Kidney (tissue), 14 donors: ENCODE results near the gene MAGED1. TPM values are rescaled to one million over a fixed set of nuclear protein-coding genes. Genes with fewer than 3 reads are reported as not detected.

ENCODE experiments used
- DNase-seq, 5 donors: peaks; one replicate each; pipeline ENCODE4 v3.0.0-alpha.2; 2013 to 2020
- FAIRE-seq: peaks from 2 replicates; lab custom pipeline; 2012; peaks lifted over from hg19 to GRCh38; lab: Jason Lieb, UNC
- H3K27ac ChIP-seq, 2 donors: one replicate each; pipeline ENCODE4 v1.7.0; 2013; ENCODE audit warnings: low read depth in 2 of 2, low read length in 2 of 2, inconsistent platforms in 1 of 2
- H3K27me3 ChIP-seq: one replicate; pipeline ENCODE4 v1.7.1; 2013; ENCODE audit warnings: low read length, inconsistent platforms; ENCODE audit not compliant: control insufficient read depth, insufficient read depth
- H3K36me3 ChIP-seq, 3 donors: one replicate each; pipeline versions ENCODE4 v1.7.0 to v1.7.1; 2013; ENCODE audit warnings: low read length in 3 of 3, control low read depth in 1 of 3, inconsistent platforms in 1 of 3; ENCODE audit not compliant: insufficient read depth in 3 of 3, control insufficient read depth in 2 of 3
- H3K4me1 ChIP-seq, 3 donors: one replicate each; pipeline versions ENCODE4 v1.7.0 to v1.7.1; 2013; ENCODE audit warnings: low read length in 3 of 3, inconsistent platforms in 1 of 3, low read depth in 1 of 3; ENCODE audit not compliant: control insufficient read depth in 2 of 3, insufficient read depth in 2 of 3
- H3K4me3 ChIP-seq, 3 donors: one replicate each; pipeline versions ENCODE4 v1.7.0 to v1.8.1; 2013; ENCODE audit warnings: low read length in 3 of 3, control low read depth in 1 of 3, inconsistent platforms in 1 of 3
- H3K9ac ChIP-seq, 3 donors: one replicate each; pipeline versions ENCODE4 v1.7.0 to v1.7.1; 2013; ENCODE audit warnings: low read length in 3 of 3, control low read depth in 1 of 3, inconsistent platforms in 1 of 3
- H3K9me3 ChIP-seq, 3 donors: one replicate each; pipeline versions ENCODE4 v1.7.0 to v1.7.1; 2013; ENCODE audit warnings: low read length in 3 of 3, control low read depth in 1 of 3, inconsistent platforms in 1 of 3; ENCODE audit not compliant: control insufficient read depth in 2 of 3, insufficient read depth in 1 of 3
- CTCF ChIP-seq: IDR thresholded peaks from 3 replicates; pipeline ENCODE4 v1.5.1; 2012; ENCODE audit warnings: mild to moderate bottlenecking, moderate library complexity, borderline replicate concordance; ENCODE audit not compliant: insufficient read depth; ENCODE audit errors: extremely low read depth
- intact Hi-C: fragments of 100-400 bp; cut with DNase I; formaldehyde crosslinking; loops from one replicate; pipeline ENCODE4 v1.11.1; 2022
- polyA plus RNA-seq: library from polyadenylated mRNA; stranded (reverse); fragments of 350-450 nt; fragmentation: Illumina TruSeq; extraction: RNeasy Lipid Tissue Mini Kit (QIAGEN cat#74804); gene quantifications from one replicate; pipeline ENCODE4 v1.2.3, GENCODE V29; 2014; ENCODE audit warnings: low read depth, low replicate concordance; ENCODE audit not compliant: insufficient read depth
- total RNA-seq: library from RNA; stranded (reverse); fragmentation: NEBNext Ultra II Directional; extraction: Animal tissue kit (Norgen Biotek cat#: 25700); gene quantifications from one replicate; pipeline ENCODE4 v1.2.1, GENCODE V29; 2021
- donor health status: control.
- donor health status: control.
- donor health status: control.
- donor health status: control.
- donor health status: control.
- donor health status: DM: yes; HTN: yes; CAD: no.
- donor health status: Normal renal cell carcinoma (clear cell type).

The MAGED1 gene
- total and polyA plus RNA-seq, 2 donors from 2014 or later: 104 TPM

DNA sequence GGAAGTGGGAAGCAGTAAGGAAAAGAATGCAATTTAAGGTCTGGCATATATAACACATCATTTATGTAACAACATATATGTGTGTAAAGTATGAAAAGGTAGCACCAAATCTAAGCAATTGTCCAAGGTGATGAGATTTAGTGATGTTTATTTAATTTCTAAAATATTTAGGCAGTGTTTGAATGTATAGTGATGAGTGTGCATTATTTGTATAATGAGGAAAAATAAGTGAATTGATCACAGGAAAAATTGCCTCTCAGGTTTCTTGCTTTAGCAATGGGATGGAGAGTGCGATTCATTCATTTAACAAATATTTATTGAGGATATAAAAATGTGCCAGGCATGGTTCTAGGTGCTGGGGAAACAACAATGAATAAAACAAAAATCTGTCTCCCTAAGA lies 2.2 kb upstream of the MAGED1 start:
- no peak for TF ChIP-seq CTCF
- FAIRE-seq (no peak), DNase-seq (no peak)
- H3K36me3 ChIP-seq: no peaks in the 10 kb centered on the region
- no peaks in the 10 kb centered on the region for H3K27me3 ChIP-seq
- H3K9me3 ChIP-seq: no peaks in the 10 kb centered on the region
- H3K27ac ChIP-seq: no peak overlapping the region
- H3K9ac ChIP-seq: no peak overlapping the region
- peaks cover 0 to 4% (median 3%) of the 10 kb centered on the region in 3 donors for H3K4me1 ChIP-seq
- no peak overlapping the region for H3K4me3 ChIP-seq
- intact Hi-C loops: no loop called here

- intact Hi-C loops: no loop called here
- TF ChIP-seq CTCF: no peak
- Histone ChIP-seq H3K9me3 (no peaks in the 10 kb centered on the region), H3K27me3 (no peaks in the 10 kb centered on the region), H3K36me3 (no peaks in the 10 kb centered on the region), H3K4me3 (no peak overlapping the region), H3K27ac (no peak overlapping the region), H3K9ac (no peak overlapping the region), H3K4me1 (peaks cover 0 to 4% (median 3%) of the 10 kb centered on the region in 3 donors)
- FAIRE-seq (no peak), DNase-seq (peak in 2 of 5 donors; percentile 9 to 14)
Measured at GRCh38 chrX:51891821-51892551, 1.4 kb upstream of the MAGED1 start.

- intact Hi-C loops: no loop called here
- no peak for FAIRE-seq
- H3K27ac ChIP-seq: peak overlapping the region in 1 of 2 donors; percentile 43
- DNase-seq: peak in 4 of 5 donors; percentile 58 to 84 (median 68)
- peaks cover 0 to 4% (median 3%) of the 10 kb centered on the region in 3 donors for H3K4me1 ChIP-seq
- no peaks in the 10 kb centered on the region for H3K27me3 ChIP-seq
- H3K4me3 ChIP-seq: peak overlapping the region; percentile 79 to 88 (median 80)
- no peak for TF ChIP-seq CTCF
- H3K9me3 ChIP-seq: no peaks in the 10 kb centered on the region
- H3K9ac ChIP-seq: peak overlapping the region; percentile 32 to 92 (median 77)
- H3K36me3 ChIP-seq: peaks cover 0 to 3% (median 2%) of the 10 kb centered on the region in 3 donors
Measured at GRCh38 chrX:51893931-51894696, 691 bp downstream of the MAGED1 start.
